ENCODE results near the gene EGLN3. TPM values are rescaled to one million over a fixed set of nuclear protein-coding genes. Genes with fewer than 3 reads are reported as not detected.
A peak's percentile ranks its signal among the peaks of the same experiment; 100 is the strongest.

EGLN3 gene
- total and polyA plus RNA-seq, 2 of the 13 experiments (the other 11 are each of a cell fraction or from before 2014, with no cell fraction given) = 0.18 to 27.3 TPM

DNA sequence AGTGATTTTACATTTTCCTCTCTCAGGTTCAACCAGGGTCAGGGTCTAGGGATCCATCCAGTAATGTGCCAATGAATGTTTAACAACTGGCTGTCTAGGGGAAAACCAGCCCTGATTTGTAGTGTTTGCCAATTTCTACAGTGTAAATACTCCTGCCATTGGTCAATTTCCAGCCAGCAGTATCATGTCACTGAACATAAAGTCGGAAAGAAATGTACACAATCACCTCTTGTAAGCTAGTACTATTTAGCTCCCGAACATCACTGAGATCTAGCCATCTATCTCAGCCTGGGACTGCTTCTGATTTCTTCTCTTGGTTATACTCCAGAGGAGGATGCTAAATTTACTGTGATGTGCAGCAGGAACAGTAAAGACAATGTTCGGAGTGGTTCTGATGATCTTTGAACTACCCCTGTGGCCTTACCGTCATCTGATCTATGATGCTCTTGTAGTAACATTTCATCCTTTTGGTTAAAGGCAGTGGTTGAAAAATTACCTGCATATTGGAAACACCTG is 36.7 kb upstream of the EGLN3 start (continued):
- TF ChIP-seq, protein P1, sequence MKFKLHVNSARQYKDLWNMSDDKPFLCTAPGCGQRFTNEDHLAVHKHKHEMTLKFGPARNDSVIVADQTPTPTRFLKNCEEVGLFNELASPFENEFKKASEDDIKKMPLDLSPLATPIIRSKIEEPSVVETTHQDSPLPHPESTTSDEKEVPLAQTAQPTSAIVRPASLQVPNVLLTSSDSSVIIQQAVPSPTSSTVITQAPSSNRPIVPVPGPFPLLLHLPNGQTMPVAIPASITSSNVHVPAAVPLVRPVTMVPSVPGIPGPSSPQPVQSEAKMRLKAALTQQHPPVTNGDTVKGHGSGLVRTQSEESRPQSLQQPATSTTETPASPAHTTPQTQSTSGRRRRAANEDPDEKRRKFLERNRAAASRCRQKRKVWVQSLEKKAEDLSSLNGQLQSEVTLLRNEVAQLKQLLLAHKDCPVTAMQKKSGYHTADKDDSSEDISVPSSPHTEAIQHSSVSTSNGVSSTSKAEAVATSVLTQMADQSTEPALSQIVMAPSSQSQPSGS (CRISPR knock-in tag; IDR thresholded peaks at IDR 0.05) = peak; percentile 25; the same call in 1 of the 2 replicates
- TF ChIP-seq ZNF614 (CRISPR knock-in tag; IDR thresholded peaks at IDR 0.05; ENCODE audit: borderline replicate concordance) (peak; percentile 29; the same call in 1 of the 2 replicates), ZNF550 (CRISPR knock-in tag; IDR thresholded peaks at IDR 0.05; ENCODE audit: borderline replicate concordance) (no peak), CEBPG (CRISPR knock-in tag; IDR thresholded peaks at IDR 0.05) (peak; percentile 69), ZNF569 (CRISPR knock-in tag; IDR thresholded peaks at IDR 0.05; ENCODE audit: borderline replicate concordance) (no peak; the same call in 1 of the 2 replicates), ZMYM4 (CRISPR knock-in tag; IDR thresholded peaks at IDR 0.05) (peak; percentile 95), ETV5 (CRISPR knock-in tag; IDR thresholded peaks at IDR 0.05; ENCODE audit: borderline replicate concordance) (peak; percentile 23; the same call in 1 of the 2 replicates), TAF1 (CRISPR knock-in tag; IDR thresholded peaks at IDR 0.05) (no peak), MZF1 (CRISPR knock-in tag; IDR thresholded peaks at IDR 0.05; ENCODE audit: borderline replicate concordance) (no peak), NFE2L2 (IDR thresholded peaks at IDR 0.05; ENCODE audit: low read length) (no peak), SPEN (CRISPR knock-in tag; IDR thresholded peaks at IDR 0.05; ENCODE audit: low read depth) (no peak; the same call in 1 of the 2 replicates), RARG (CRISPR knock-in tag; IDR thresholded peaks at IDR 0.05; ENCODE audit: low read depth) (no peak), AHR (CRISPR knock-in tag; IDR thresholded peaks at IDR 0.05) (no peak), NCOA2 (CRISPR knock-in tag; IDR thresholded peaks at IDR 0.05) (peak; percentile 70), IRF2 (CRISPR knock-in tag; IDR thresholded peaks at IDR 0.05) (no peak; the same call in 1 of the 2 replicates), ZNF879 (CRISPR knock-in tag; IDR thresholded peaks at IDR 0.05) (no peak)
- TF ChIP-seq, protein P2, sequence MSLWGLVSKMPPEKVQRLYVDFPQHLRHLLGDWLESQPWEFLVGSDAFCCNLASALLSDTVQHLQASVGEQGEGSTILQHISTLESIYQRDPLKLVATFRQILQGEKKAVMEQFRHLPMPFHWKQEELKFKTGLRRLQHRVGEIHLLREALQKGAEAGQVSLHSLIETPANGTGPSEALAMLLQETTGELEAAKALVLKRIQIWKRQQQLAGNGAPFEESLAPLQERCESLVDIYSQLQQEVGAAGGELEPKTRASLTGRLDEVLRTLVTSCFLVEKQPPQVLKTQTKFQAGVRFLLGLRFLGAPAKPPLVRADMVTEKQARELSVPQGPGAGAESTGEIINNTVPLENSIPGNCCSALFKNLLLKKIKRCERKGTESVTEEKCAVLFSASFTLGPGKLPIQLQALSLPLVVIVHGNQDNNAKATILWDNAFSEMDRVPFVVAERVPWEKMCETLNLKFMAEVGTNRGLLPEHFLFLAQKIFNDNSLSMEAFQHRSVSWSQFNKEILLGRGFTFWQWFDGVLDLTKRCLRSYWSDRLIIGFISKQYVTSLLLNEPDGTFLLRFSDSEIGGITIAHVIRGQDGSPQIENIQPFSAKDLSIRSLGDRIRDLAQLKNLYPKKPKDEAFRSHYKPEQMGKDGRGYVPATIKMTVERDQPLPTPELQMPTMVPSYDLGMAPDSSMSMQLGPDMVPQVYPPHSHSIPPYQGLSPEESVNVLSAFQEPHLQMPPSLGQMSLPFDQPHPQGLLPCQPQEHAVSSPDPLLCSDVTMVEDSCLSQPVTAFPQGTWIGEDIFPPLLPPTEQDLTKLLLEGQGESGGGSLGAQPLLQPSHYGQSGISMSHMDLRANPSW (CRISPR knock-in tag; IDR thresholded peaks at IDR 0.05; ENCODE audit: borderline replicate concordance) = no peak
- TF ChIP-seq, protein P3, sequence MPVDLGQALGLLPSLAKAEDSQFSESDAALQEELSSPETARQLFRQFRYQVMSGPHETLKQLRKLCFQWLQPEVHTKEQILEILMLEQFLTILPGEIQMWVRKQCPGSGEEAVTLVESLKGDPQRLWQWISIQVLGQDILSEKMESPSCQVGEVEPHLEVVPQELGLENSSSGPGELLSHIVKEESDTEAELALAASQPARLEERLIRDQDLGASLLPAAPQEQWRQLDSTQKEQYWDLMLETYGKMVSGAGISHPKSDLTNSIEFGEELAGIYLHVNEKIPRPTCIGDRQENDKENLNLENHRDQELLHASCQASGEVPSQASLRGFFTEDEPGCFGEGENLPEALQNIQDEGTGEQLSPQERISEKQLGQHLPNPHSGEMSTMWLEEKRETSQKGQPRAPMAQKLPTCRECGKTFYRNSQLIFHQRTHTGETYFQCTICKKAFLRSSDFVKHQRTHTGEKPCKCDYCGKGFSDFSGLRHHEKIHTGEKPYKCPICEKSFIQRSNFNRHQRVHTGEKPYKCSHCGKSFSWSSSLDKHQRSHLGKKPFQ (CRISPR knock-in tag; IDR thresholded peaks at IDR 0.05; ENCODE audit: insufficient replicate concordance) = no peak
- TF ChIP-seq, protein P4, sequence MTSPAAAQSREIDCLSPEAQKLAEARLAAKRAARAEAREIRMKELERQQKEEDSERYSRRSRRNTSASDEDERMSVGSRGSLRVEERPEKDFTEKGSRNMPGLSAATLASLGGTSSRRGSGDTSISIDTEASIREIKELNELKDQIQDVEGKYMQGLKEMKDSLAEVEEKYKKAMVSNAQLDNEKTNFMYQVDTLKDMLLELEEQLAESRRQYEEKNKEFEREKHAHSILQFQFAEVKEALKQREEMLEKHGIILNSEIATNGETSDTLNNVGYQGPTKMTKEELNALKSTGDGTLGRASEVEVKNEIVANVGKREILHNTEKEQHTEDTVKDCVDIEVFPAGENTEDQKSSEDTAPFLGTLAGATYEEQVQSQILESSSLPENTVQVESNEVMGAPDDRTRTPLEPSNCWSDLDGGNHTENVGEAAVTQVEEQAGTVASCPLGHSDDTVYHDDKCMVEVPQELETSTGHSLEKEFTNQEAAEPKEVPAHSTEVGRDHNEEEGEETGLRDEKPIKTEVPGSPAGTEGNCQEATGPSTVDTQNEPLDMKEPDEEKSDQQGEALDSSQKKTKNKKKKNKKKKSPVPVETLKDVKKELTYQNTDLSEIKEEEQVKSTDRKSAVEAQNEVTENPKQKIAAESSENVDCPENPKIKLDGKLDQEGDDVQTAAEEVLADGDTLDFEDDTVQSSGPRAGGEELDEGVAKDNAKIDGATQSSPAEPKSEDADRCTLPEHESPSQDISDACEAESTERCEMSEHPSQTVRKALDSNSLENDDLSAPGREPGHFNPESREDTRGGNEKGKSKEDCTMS (CRISPR knock-in tag; conservative IDR thresholded peaks at IDR 0.05) = no peak
- TF ChIP-seq, protein P5, sequence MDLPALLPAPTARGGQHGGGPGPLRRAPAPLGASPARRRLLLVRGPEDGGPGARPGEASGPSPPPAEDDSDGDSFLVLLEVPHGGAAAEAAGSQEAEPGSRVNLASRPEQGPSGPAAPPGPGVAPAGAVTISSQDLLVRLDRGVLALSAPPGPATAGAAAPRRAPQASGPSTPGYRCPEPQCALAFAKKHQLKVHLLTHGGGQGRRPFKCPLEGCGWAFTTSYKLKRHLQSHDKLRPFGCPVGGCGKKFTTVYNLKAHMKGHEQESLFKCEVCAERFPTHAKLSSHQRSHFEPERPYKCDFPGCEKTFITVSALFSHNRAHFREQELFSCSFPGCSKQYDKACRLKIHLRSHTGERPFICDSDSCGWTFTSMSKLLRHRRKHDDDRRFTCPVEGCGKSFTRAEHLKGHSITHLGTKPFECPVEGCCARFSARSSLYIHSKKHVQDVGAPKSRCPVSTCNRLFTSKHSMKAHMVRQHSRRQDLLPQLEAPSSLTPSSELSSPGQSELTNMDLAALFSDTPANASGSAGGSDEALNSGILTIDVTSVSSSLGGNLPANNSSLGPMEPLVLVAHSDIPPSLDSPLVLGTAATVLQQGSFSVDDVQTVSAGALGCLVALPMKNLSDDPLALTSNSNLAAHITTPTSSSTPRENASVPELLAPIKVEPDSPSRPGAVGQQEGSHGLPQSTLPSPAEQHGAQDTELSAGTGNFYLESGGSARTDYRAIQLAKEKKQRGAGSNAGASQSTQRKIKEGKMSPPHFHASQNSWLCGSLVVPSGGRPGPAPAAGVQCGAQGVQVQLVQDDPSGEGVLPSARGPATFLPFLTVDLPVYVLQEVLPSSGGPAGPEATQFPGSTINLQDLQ (CRISPR knock-in tag; IDR thresholded peaks at IDR 0.05) = peak; percentile 64; the same call in 1 of the 2 replicates
